Measurements from ENCODE around the gene GALNT17.

GRCh38 chr7:71615017-71615416 lies 483.1 kb downstream of the GALNT17 start:
- TF ChIP-seq, protein P1, sequence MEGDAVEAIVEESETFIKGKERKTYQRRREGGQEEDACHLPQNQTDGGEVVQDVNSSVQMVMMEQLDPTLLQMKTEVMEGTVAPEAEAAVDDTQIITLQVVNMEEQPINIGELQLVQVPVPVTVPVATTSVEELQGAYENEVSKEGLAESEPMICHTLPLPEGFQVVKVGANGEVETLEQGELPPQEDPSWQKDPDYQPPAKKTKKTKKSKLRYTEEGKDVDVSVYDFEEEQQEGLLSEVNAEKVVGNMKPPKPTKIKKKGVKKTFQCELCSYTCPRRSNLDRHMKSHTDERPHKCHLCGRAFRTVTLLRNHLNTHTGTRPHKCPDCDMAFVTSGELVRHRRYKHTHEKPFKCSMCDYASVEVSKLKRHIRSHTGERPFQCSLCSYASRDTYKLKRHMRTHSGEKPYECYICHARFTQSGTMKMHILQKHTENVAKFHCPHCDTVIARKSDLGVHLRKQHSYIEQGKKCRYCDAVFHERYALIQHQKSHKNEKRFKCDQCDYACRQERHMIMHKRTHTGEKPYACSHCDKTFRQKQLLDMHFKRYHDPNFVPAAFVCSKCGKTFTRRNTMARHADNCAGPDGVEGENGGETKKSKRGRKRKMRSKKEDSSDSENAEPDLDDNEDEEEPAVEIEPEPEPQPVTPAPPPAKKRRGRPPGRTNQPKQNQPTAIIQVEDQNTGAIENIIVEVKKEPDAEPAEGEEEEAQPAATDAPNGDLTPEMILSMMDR (conservative IDR thresholded peaks at IDR 0.05; ENCODE audit: low read length): no peak
- TF ChIP-seq EZH2phosphoT487 (IDR thresholded peaks at IDR 0.05; ENCODE audit: borderline replicate concordance): no peak

All from Loucy (cell line).